GM21825 (cell line): ENCODE measurements around the gene CDIPT.

Experiments
- ATAC-seq: cut with Tn5 transposase; IDR thresholded peaks from one replicate; pipeline ENCODE4 v1.9.1; 2021; ENCODE audit warnings: mild to moderate bottlenecking, moderate library complexity; ENCODE audit not compliant: unreplicated experiment

The CDIPT gene

GRCh38 chr16:29811896-29812665 is 50.9 kb downstream of the CDIPT start, which contains the start of gene PRRT2:
Gene PRRT2, plus strand, starts transcription at chr16:29812193. Its CDS starts 862 bp downstream, at chr16:29813055.
- ATAC-seq, result no peak

GRCh38 chr16:29811170-29811895 is 51.7 kb downstream of the CDIPT start:
- peak; percentile 29 for ATAC-seq

DNA sequence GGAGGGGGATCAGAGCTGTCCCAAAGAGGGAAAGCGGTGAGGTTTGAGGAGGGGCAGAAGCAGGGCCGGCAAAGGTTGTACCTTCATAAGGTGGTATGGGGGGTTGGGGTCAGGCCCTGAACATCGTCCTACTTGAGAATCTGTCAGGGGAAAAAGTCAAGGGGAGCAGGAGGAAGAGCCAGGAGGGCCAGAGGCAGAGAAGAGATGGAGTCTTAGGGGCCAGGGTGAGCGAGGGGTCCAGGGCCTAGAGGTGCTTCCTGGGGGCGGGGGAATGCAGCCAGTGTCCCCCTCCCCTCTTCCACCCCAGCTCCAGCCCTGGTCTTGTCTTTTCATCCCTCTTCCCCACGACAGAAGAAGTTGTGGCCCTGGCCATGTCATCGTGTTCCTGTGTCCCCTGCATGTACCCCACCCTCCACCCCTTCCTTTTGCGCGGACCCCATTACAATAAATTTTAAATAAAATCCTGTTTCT is 52.3 kb downstream of the CDIPT start:
- no peak for ATAC-seq

GRCh38 chr16:29809850-29810698 is 53.0 kb downstream of the CDIPT start:
- no peak for ATAC-seq

DNA sequence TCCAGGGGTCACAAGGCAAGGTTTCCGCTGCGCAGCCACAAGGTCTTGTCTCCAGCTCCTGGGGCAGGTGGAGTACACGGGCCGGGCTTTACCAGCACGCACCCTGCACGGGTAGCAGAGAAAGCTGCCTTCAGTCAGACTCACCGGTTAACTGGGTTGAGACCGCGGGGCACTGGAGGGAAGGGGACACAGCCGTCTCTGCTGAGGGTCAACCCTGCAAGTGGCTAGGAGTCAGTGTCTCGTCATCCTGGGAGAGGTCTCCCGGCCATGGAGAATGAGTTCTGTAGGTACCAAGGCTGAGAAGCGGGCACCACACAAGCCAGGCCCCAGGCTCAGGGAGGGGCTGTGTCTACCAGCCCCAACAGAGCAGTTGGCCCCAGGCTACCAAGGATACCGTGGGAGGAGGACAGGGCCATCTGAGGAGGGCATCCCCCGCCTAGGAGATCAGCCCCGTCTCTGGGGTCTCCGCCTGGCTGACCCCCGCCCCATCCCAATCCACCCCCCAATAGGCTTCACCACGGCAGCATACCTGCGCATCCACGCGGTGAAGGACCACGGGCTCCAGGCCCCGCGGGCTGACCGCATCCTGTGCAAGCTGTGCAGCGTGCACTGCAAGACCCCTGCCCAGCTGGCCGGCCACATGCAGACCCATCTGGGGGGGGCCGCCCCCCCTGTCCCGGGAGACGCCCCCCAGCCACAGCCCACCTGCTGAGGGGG is 53.8 kb downstream of the CDIPT start:
- ATAC-seq, result no peak
